GM19463 (cell line): ENCODE data around the gene FER.
A peak's percentile ranks its signal among the peaks of the same experiment; 100 is the strongest.
"Not testable (repeated sequence)": the region's sequence is repeated elsewhere in the genome, so short reads cannot be mapped to it uniquely, and the experiment has no call there.

ENCODE experiments used
- ATAC-seq: cut with Tn5 transposase; IDR thresholded peaks from one replicate; pipeline ENCODE4 v1.9.1; 2021; ENCODE audit warnings: mild to moderate bottlenecking, moderate library complexity; ENCODE audit not compliant: unreplicated experiment

Gene FER

GRCh38 chr5:108946008-108946407 lies 198.3 kb downstream of the FER start:
- ATAC-seq = no peak

- no peak for ATAC-seq
Observed at GRCh38 chr5:108947164-108947563, 199.5 kb downstream of the FER start.

- ATAC-seq = no peak
Observed at GRCh38 chr5:108950276-108950675, 202.6 kb downstream of the FER start.

- no peak for ATAC-seq
Observed at GRCh38 chr5:108953940-108954339, 206.2 kb downstream of the FER start.

- no peak for ATAC-seq
Observed at GRCh38 chr5:108957333-108957732, 209.6 kb downstream of the FER start.

- no peak for ATAC-seq
Observed at GRCh38 chr5:108966910-108967309, 219.2 kb downstream of the FER start.

- no peak for ATAC-seq
Observed at GRCh38 chr5:108974594-108974993, 226.9 kb downstream of the FER start.

GRCh38 chr5:108975697-108976096 lies 228.0 kb downstream of the FER start:
- ATAC-seq = no peak

GRCh38 chr5:108983461-108984092 lies 235.9 kb downstream of the FER start:
- ATAC-seq = no peak

GRCh38 chr5:108989761-108990392 lies 242.2 kb downstream of the FER start:
- no peak for ATAC-seq

- ATAC-seq = not testable (repeated sequence)
Observed at GRCh38 chr5:108992396-108993085, 244.8 kb downstream of the FER start.

GRCh38 chr5:108993440-108993839 lies 245.7 kb downstream of the FER start:
- not testable (repeated sequence) for ATAC-seq

GRCh38 chr5:108997720-108998119 lies 250.0 kb downstream of the FER start:
- ATAC-seq = no peak

GRCh38 chr5:108998216-108998615 lies 250.5 kb downstream of the FER start:
- ATAC-seq = no peak

- ATAC-seq = peak; percentile 58
Observed at GRCh38 chr5:109003928-109004327, 256.2 kb downstream of the FER start.

- no peak for ATAC-seq
Observed at GRCh38 chr5:109005297-109006009, 257.8 kb downstream of the FER start.

GRCh38 chr5:109006129-109006528 lies 258.4 kb downstream of the FER start:
- no peak for ATAC-seq

GRCh38 chr5:109016300-109016699 lies 268.6 kb downstream of the FER start:
- peak; percentile 44 for ATAC-seq

- no peak for ATAC-seq
Observed at GRCh38 chr5:109022056-109022455, 274.4 kb downstream of the FER start.

- ATAC-seq = not testable (repeated sequence)
Observed at GRCh38 chr5:109025729-109026128, 278.0 kb downstream of the FER start.

- ATAC-seq = no peak
Observed at GRCh38 chr5:109027983-109028607, 280.4 kb downstream of the FER start.
